ENCODE data around the gene FIP1L1. TPM values are rescaled to one million over a fixed set of nuclear protein-coding genes. Genes with fewer than 3 reads are reported as not detected.

The FIP1L1 gene
- total RNA-seq, 1 donor from 2014 or later, result 20.4 TPM

- peak overlapping the region; percentile 76 to 85 for H3K27ac ChIP-seq
- H3K4me3 ChIP-seq, result peak overlapping the region; percentile 21 to 53
- H3K36me3 ChIP-seq, result no peaks in the 10 kb centered on the region
- TF ChIP-seq CTCF (IDR thresholded peaks at IDR 0.05), result no peak
- no peak for DNase-seq (ENCODE audit: low spot score in 2 of 2)
- no peaks in the 10 kb centered on the region for H3K27me3 ChIP-seq
- intact Hi-C loops (cut with DNase I), result loop anchor here (5.0 kb wide), 1 partner anchor 50 kb away; no protein-coding TSS in a partner anchor
- H3K4me1 ChIP-seq, result peaks cover 0 to 10% of the 10 kb centered on the region in 2 donors
- H3K9me3 ChIP-seq, result no peaks in the 10 kb centered on the region
These were observed 129.6 kb downstream of the FIP1L1 start for GRCh38 chr4:53507058-53507457.

DNA sequence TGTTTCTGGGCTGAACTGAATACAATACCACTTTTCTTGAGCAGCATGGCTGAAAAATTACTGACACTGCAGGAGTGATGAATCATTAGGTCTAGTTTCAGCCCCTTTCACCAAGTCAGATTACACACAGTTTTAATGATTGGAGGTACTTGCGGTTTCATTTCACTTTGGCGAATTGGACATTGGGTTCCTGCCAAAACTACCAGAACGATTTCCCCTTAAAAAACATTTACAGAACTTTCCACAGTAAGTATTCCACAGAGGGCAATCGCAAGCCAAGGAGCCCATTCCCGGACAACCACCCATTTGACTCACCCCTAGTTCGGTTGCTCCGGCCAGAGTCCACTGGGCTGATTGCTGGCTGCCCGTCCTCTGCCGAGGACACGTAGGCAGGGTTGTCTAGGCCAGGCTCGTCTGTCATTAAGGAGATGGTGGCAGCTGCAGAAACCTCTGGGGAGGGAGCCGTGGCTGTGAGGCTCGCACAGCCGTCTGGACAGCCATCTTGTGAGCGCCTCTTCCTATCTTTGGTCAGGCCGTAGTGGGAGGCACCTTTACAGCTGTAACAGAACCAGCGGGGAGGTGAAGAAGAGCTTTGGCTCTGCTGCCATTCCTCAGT, 130.3 kb downstream of the FIP1L1 start:
- Histone ChIP-seq H3K27ac (peak overlapping the region; percentile 76 to 85), H3K36me3 (no peaks in the 10 kb centered on the region), H3K9me3 (no peaks in the 10 kb centered on the region), H3K4me1 (peaks cover 0 to 10% of the 10 kb centered on the region in 2 donors), H3K4me3 (peak overlapping the region; percentile 21 to 53), H3K27me3 (no peaks in the 10 kb centered on the region)
- intact Hi-C loops (cut with DNase I), result loop anchor here (2.0 to 5.0 kb wide), 2 partner anchors 33 to 50 kb away; no protein-coding TSS in a partner anchor
- TF ChIP-seq CTCF (IDR thresholded peaks at IDR 0.05), result no peak
- DNase-seq (ENCODE audit: low spot score in 2 of 2), result peak; percentile 35 to 90

GRCh38 chr4:53508446-53508845, 131.0 kb downstream of the FIP1L1 start:
- Histone ChIP-seq H3K27ac (peak overlapping the region; percentile 76 to 85), H3K27me3 (no peaks in the 10 kb centered on the region), H3K4me1 (peaks cover 0 to 10% of the 10 kb centered on the region in 2 donors), H3K36me3 (no peaks in the 10 kb centered on the region), H3K4me3 (peak overlapping the region in 1 of 2 donors; percentile 53), H3K9me3 (no peaks in the 10 kb centered on the region)
- DNase-seq (ENCODE audit: low spot score in 2 of 2), result no peak
- TF ChIP-seq CTCF (IDR thresholded peaks at IDR 0.05), result no peak
- intact Hi-C loops (cut with DNase I), result loop anchor here (2.0 to 5.0 kb wide), 2 partner anchors 32 to 49 kb away; no protein-coding TSS in a partner anchor

DNA sequence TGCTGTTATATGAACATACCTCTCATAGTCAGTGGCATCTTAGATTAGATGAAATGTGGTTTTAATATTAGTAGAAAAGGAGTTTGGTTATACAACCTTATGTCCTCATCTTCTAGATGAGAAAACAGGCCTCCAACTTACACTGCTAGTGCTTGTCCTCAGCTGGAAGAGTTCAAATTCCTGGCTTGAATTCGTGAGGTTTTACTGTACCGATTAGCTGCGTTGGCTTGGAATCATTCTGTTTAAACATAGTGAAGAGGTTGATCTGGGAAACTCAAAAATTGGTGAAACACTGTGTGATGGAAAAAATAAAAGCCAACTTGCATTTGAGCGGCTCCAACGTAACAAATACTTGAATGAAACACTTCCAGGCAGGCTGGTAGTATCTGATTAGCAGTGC, 132.9 kb downstream of the FIP1L1 start:
- no peak for DNase-seq (ENCODE audit: low spot score in 2 of 2)
- Histone ChIP-seq H3K4me3 (no peak overlapping the region), H3K9me3 (no peaks in the 10 kb centered on the region), H3K27me3 (no peaks in the 10 kb centered on the region), H3K4me1 (peaks cover 0 to 10% of the 10 kb centered on the region in 2 donors), H3K36me3 (no peaks in the 10 kb centered on the region), H3K27ac (peak overlapping the region in 1 of 2 donors; percentile 6)
- intact Hi-C loops (cut with DNase I), result no loop called here
- TF ChIP-seq CTCF (IDR thresholded peaks at IDR 0.05), result no peak

Other genes with a start within 250 kb of the FIP1L1 start
- 22.8 TPM for gene SCFD2, start 11.6 kb upstream of the FIP1L1 start, total RNA-seq
- gene LNX1, start 213.8 kb downstream of the FIP1L1 start, total RNA-seq, result 4.0 TPM